Measurements from ENCODE around the gene MRPS9.

The MRPS9 gene

GRCh38 chr2:105037572-105038382 is at the start of gene MRPS9:
MRPS9 (plus strand) TSS chr2:105038069; CDS start chr2:105038093, 24 bp downstream.
- peak; percentile 97 for FAIRE-seq

DNA sequence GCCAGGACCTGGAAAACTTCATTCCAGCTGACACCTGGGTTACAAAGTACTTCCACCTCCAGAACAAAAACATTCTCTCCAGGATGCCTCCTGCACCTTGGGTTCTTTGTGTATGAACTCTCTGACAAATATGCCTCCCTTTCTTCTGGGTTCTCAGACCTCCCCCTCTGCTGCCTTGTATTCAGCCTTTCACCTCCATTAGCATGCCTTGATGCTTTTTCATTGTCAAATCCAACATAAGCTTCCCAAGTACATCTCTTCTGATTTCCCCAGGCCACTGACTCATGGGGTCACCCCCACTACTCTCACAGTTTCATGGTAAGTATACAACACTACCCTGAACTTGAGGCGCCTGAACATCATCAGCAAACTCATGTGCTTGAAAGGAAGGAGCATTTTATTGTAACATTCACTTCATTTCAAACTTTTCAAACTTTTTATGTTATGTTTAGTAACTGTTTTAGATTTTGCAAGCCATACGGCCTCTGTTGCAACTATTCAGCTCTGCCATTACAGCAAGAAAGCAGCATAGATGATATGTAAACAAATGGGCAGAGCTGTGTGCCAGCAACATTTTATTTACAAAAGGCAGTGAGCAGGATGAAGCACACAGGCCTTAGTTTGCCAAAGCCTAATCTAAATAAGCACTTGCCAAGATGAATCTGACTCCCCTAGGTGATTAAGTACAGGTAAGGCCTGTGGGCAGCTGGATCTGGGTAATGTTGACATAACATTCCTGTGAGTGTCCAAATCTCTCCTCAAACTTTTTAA is 32.5 kb upstream of the MRPS9 start:
- FAIRE-seq = no peak

GRCh38 chr2:105007367-105007766 is 30.5 kb upstream of the MRPS9 start:
- FAIRE-seq = no peak

DNA sequence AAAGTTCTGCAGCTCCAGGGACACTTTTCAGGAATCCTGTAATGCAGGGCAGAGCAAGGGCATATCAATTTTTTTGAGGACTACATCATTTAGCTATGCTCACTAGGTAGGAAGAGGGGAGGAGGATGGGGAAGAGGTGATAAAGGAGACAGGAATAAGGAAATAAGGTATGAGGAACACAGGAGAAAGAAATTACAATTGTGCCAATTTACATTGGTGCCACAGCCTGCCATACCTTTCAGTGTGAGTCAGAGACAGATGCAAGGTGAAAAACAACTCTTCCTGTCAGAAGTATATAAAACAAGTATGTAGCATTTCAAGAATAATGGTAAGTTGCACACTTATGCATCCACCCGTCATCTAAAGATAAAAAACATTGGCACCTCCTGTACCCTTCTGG is 5.4 kb upstream of the MRPS9 start:
- no peak for FAIRE-seq

GRCh38 chr2:105034170-105034569 is 3.7 kb upstream of the MRPS9 start:
- no peak for FAIRE-seq

- FAIRE-seq = no peak
Observed at GRCh38 chr2:105038383-105039061, 653 bp downstream of the MRPS9 start.

DNA sequence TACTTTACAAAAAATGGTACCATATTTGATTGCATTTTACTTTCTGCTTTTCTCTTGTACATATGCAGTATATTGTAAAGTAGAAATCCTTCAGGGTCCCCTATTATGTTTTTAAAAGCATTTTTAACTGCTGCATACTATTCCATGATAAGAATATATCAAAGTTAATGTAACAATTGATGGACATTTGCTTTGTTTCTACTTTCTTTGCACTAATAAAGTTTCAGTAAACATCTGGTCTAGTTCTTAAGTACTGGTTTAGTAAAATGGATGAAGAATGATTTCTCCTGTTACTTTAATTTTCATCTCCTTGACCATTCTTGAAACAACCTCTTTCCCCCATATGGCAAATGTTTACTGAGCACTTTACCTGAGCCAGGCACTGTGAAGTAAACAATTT is 1.7 kb downstream of the MRPS9 start:
- FAIRE-seq = no peak

DNA sequence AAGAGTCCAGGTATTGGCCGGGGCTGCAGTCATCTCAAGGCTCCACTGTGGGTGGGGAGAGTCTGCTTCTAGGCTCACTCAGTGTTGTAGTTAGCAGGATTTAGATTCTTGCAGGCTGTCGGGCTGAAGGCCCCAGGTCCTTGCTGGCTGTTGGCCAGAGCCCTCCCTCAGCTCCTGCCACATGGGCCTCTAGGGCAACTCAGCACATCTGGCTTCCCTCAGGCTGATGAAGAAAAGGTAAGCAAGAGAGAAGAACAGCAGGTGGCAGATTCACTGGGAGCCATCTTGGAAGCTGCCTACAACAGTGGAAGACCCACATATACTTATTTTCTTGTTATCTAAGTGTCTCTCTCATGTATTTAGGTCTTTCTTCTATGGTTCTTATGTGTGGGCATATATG is 4.3 kb downstream of the MRPS9 start:
- FAIRE-seq = no peak

DNA sequence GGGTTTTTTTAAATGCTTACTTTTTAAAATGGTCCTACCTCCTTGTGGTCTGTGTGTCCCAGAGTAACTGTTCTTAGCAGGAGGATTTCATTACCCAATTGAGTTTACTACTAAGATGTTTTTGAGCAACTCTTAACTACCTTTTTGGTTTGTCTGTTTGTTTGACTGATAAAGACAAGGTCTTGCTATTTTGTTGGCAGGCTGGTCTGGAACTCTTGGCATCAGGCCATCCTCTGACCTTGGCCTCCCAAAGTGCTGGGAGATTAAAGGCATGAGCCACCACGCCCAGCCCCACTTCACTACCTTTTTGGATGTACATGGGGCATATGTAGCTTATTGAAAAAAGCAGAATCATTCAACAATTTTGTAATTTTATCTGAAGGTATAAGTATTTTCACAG is 14.9 kb downstream of the MRPS9 start:
- FAIRE-seq = no peak

DNA sequence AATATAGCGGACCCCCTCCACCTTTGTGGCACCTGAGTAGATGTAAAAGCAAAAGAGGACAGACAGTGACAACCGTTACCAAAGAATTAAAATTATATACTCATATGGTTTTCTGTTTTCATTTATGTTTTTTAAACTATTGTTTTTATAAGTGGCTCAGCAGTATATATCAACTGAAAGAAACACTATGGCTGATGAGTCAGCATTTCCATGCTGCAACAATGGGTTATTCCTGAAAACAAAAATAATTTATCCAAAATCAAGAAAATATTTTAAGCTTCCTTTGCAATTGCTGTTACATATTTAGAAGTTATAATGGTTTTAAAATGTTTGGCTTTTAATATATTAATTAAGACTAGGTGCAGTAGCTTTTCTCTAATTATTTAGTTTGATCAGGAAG is 17.7 kb downstream of the MRPS9 start:
- no peak for FAIRE-seq

GRCh38 chr2:105056245-105056644 is 18.4 kb downstream of the MRPS9 start:
- no peak for FAIRE-seq

DNA sequence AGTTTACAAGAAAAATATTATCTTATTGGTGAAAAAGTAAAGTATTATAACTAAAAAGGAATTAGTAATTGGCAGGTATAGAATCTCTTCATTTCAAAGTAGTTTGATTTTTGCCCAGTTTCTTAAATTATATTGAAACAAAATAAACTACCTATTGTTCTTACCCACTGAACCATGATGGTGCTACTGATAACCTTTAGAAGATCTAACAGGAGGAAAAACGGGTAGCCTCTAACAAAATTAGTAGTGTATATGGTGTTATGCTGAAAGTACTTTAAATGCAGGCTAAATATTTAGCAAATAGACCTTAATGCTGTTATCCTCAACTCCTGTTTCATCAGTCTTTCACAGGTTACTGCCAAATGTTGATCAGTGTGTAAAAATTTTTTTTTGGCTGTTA is 19.1 kb downstream of the MRPS9 start:
- FAIRE-seq = no peak

DNA sequence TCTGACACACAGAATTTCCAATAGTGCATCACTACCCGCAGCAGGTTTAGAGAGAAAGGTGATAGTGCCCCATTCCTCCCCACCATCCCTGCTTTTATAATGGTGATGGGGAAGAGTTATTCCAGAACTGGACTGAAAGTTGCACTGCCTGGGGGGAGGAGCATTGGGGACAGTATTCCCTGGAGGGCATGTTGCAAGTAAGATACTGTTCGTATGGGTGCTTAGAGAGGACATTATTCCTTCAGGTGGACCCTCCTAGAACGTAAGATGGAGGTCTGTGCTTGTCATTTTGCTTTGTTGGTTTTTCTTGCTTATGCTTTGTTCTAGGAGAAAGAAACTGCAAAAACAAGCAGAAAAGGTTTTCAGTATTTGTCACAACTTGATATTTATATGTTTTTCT is 23.7 kb downstream of the MRPS9 start:
- no peak for FAIRE-seq

GRCh38 chr2:105062158-105062557 is 24.3 kb downstream of the MRPS9 start:
- no peak for FAIRE-seq

GRCh38 chr2:105068387-105068786 is 30.5 kb downstream of the MRPS9 start:
- FAIRE-seq = no peak

DNA sequence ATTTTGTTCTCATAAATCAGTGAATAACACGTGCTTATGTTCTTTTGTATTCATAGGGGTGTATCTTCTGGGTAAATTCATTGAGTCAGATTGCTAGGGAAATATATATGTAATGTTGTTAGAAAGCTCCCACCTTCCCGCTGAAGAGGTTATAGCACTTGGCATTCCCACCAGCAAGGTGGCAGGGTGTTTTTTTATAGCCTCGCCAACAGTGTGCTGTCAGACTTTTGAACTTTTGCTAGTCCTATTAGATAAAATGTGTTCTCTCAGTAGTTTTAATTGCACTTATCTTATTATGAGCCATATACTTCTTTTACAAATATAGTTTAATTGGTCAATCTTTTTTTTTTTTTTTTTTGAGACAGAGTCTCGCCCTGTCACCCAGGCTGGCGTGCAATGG is 31.0 kb downstream of the MRPS9 start:
- FAIRE-seq = no peak

GRCh38 chr2:105070010-105070865 is 32.4 kb downstream of the MRPS9 start:
- no peak for FAIRE-seq

GRCh38 chr2:105071379-105071778 is 33.5 kb downstream of the MRPS9 start:
- FAIRE-seq = no peak

DNA sequence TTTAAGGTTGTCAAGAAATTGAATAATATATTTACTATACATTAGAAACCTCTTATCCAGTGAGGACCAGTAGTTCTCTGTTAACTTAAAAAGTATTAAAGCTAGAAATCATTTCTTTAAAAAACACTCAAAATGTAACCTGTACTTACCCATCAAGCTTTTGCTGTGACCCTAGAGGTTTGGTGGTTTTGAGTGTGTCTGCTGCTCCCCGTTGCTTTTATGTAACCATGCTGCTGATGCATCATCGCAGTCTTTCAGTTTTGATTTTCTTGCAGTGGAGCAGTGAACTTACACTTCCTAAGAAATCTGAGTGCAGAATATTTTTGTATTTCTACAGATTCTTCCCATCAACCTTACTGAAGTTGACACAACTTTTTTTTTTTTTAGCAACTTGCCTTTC is 34.2 kb downstream of the MRPS9 start:
- no peak for FAIRE-seq

DNA sequence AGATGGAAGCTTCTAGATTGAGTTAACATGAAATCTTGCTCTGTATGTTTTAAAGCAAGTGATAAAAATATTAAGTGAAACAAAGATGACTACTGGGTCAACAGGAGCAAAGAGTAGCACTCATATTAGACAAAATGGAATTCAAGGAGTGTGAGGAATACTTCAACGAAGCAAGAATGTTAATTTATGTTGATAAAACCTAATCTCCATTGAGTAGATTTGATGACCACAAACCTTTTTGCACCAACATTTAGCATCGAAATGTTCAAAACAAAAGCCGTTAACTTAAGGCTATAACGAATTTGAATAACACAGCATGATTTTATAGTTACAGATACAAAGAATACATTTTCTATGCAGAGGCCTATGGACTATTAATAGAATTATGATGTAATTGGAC is 35.7 kb downstream of the MRPS9 start:
- FAIRE-seq = no peak

DNA sequence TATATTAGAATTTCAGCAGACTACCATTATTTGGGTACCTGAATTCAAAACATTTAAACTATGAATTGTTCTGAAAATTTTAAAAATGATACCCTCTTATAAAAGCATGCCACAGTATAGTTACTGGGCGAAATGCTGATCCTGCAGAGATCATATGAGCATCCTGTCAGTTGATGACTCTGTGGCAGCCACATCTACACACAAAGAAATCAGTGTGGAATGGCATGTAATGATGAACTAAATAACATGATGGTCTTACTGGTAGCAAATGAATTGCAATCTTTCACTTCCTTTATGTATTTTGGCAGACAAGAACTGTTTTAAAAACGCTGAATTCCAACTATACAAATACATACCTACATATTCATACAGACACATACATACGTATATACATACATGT is 38.3 kb downstream of the MRPS9 start:
- FAIRE-seq = no peak

- no peak for FAIRE-seq
Observed at GRCh38 chr2:105078906-105079495, 41.1 kb downstream of the MRPS9 start.
